ENCODE data around the gene ACADS.

GRCh38 chr12:120690083-120690450 is 35.6 kb upstream of the ACADS start:
- TF ChIP-seq CTCF (IDR thresholded peaks at IDR 0.05) (no peak), POLR2A (IDR thresholded peaks at IDR 0.05) (no peak)
